Stomach (tissue), 4 donors: ENCODE data around the gene JAG1.

Experiments
- EP300 ChIP-seq: sonication (generic); formaldehyde crosslinking; IDR thresholded peaks from one replicate; pipeline ENCODE4 v1.6.1; 2017; ENCODE audit warnings: antibody characterized with exemption
- POLR2A ChIP-seq, 4 donors: fragments of 450-650 bp; IDR thresholded peaks; one replicate each; pipeline ENCODE4 v1.6.1; 2016; ENCODE audit warnings: antibody characterized with exemption in 4 of 4, control low read depth in 2 of 4, mild to moderate bottlenecking in 1 of 4, moderate library complexity in 1 of 4
- POLR2AphosphoS5 ChIP-seq, 3 donors: sonication (generic); formaldehyde crosslinking; IDR thresholded peaks; one replicate each; pipeline ENCODE4 v1.6.1; 2016; ENCODE audit warnings: antibody characterized with exemption in 3 of 3
- TF ChIP-seq, protein P1 (sequence below), 7 experiments: fragments of 450-650 bp in 4 of 7; fragments of 200-600 bp in 3 of 7; sonication (generic) in 3 of 7; IDR thresholded peaks; one replicate each; pipeline ENCODE4 v1.5.1; 2016 to 2019; ENCODE audit warnings: antibody characterized with exemption in 7 of 7, control low read depth in 2 of 7, mild to moderate bottlenecking in 1 of 7

DNA sequence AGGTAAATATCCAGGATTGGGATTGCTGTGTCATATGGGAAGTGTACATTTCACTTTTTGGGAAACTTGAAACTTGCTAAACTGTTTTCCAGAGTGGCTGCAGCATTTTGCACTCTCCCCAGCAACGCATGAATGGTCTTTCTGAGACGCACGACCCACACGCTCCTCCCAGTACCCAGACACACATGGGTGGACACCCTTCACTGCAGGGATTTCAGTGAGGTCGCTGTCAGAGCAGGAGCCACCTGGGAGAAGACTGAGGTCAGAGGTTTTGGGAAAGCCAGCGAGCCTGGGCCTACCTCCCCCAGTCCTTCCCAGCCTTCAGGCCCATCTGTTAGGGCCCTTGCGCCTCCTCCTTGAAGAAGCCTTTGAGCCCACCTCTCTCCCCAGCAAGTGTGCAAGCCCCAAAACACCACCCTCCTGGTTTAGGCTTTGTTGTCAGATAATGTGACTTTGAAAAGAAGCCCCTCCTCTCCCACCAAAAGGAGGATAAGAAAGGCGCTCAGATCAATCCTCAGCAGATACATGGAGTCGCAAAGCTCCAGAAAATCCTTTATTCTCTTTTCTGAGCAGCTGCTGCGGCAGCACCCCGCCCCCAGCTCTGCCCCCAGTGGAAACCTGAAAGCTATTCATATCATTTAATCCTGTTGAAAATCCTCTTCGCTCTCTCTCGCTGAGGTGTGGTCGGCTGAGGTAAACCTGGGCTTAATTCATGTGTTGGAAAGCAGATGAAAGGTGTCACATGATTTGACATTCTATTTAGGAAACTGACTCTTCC, 12.7 kb upstream of the JAG1 start:
- TF ChIP-seq, protein P1, sequence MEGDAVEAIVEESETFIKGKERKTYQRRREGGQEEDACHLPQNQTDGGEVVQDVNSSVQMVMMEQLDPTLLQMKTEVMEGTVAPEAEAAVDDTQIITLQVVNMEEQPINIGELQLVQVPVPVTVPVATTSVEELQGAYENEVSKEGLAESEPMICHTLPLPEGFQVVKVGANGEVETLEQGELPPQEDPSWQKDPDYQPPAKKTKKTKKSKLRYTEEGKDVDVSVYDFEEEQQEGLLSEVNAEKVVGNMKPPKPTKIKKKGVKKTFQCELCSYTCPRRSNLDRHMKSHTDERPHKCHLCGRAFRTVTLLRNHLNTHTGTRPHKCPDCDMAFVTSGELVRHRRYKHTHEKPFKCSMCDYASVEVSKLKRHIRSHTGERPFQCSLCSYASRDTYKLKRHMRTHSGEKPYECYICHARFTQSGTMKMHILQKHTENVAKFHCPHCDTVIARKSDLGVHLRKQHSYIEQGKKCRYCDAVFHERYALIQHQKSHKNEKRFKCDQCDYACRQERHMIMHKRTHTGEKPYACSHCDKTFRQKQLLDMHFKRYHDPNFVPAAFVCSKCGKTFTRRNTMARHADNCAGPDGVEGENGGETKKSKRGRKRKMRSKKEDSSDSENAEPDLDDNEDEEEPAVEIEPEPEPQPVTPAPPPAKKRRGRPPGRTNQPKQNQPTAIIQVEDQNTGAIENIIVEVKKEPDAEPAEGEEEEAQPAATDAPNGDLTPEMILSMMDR (IDR thresholded peaks at IDR 0.05), result no peak
- TF ChIP-seq POLR2A (IDR thresholded peaks at IDR 0.05), result no peak
- TF ChIP-seq EP300, result no peak
- TF ChIP-seq POLR2AphosphoS5 (IDR thresholded peaks at IDR 0.05), result no peak
